Liver (tissue), 9 donors: Measurements from ENCODE around the gene DTNA. TPM values are rescaled to one million over a fixed set of nuclear protein-coding genes. Genes with fewer than 3 reads are reported as not detected.

Experiments
- DNase-seq: peaks from one replicate; pipeline ENCODE4 v3.0.0-alpha.2; 2017; ENCODE audit warnings: low spot score
- H3K27ac ChIP-seq, 2 donors: one replicate each; pipeline ENCODE4 v1.7.0; 2013; ENCODE audit warnings: inconsistent platforms in 2 of 2, low read length in 2 of 2, control low read depth in 1 of 2, low read depth in 1 of 2, mild to moderate bottlenecking in 1 of 2
- H3K27me3 ChIP-seq, 4 donors: one replicate each; pipeline versions ENCODE4 v1.6.1 to v1.7.0; 2013; ENCODE audit warnings: low read length in 3 of 4, inconsistent platforms in 1 of 4, mild to moderate bottlenecking in 1 of 4, moderate library complexity in 1 of 4; ENCODE audit not compliant: control insufficient read depth in 4 of 4, insufficient read depth in 4 of 4
- H3K36me3 ChIP-seq, 4 donors: one replicate each; pipeline versions ENCODE4 v1.6.1 to v1.7.0; 2013; ENCODE audit warnings: low read length in 3 of 4, mild to moderate bottlenecking in 3 of 4, low read depth in 1 of 4, moderate library complexity in 1 of 4; ENCODE audit not compliant: control insufficient read depth in 4 of 4, insufficient read depth in 3 of 4
- H3K4me1 ChIP-seq, 4 donors: one replicate each; pipeline versions ENCODE4 v1.6.1 to v1.7.0; 2013; ENCODE audit warnings: low read length in 3 of 4, mild to moderate bottlenecking in 3 of 4, moderate library complexity in 1 of 4; ENCODE audit not compliant: control insufficient read depth in 4 of 4, insufficient read depth in 4 of 4
- H3K4me3 ChIP-seq, 3 donors: one replicate each; pipeline versions ENCODE4 v1.6.1 to v1.7.0; 2013; ENCODE audit warnings: low read length in 3 of 3, control low read depth in 1 of 3, low read depth in 1 of 3, mild to moderate bottlenecking in 1 of 3
- H3K9ac ChIP-seq, 2 donors: one replicate each; pipeline ENCODE4 v1.7.0; 2013; ENCODE audit warnings: low read length in 2 of 2, mild to moderate bottlenecking in 2 of 2, moderate library complexity in 2 of 2, control low read depth in 1 of 2, low read depth in 1 of 2
- H3K9me3 ChIP-seq, 4 donors: one replicate each; pipeline versions ENCODE4 v1.6.1 to v1.7.0; 2013; ENCODE audit warnings: low read length in 3 of 4; ENCODE audit not compliant: control insufficient read depth in 4 of 4
- ATF3 ChIP-seq: IDR thresholded peaks from 2 replicates; pipeline ENCODE4 v1.6.1; 2016; ENCODE audit warnings: antibody characterized with exemption
- CTCF ChIP-seq: fragments of 150-350 bp; IDR thresholded peaks from 2 replicates; pipeline ENCODE4 v1.5.1; 2017; ENCODE audit warnings: improper control_type of control experiment, low read depth, low read length; ENCODE audit not compliant: missing input control
- EGR1 ChIP-seq, 2 donors: IDR thresholded peaks; 2 replicates each; pipeline ENCODE4 v1.6.1; 2016 to 2018; ENCODE audit warnings: antibody characterized with exemption in 2 of 2, low read depth in 2 of 2
- FOXA1 ChIP-seq: IDR thresholded peaks from 2 replicates; pipeline ENCODE4 v1.6.1; 2016; ENCODE audit warnings: antibody characterized with exemption
- FOXA2 ChIP-seq: IDR thresholded peaks from 2 replicates; pipeline ENCODE4 v1.6.1; 2016; ENCODE audit warnings: antibody characterized with exemption
- GABPA ChIP-seq, 2 donors: IDR thresholded peaks in 1 of 2; conservative IDR thresholded peaks in 1 of 2; 2 replicates each; pipeline ENCODE4 v1.6.1; 2016; ENCODE audit warnings: antibody characterized with exemption in 2 of 2, mild to moderate bottlenecking in 1 of 2, moderate library complexity in 1 of 2
- HNF4A ChIP-seq, 2 donors: conservative IDR thresholded peaks; 2 replicates each; pipeline ENCODE4 v1.6.1; 2016; ENCODE audit warnings: antibody characterized with exemption in 2 of 2, mild to moderate bottlenecking in 2 of 2
- MAX ChIP-seq: IDR thresholded peaks from 2 replicates; pipeline ENCODE4 v1.6.1; 2016; ENCODE audit warnings: antibody characterized with exemption
- NR2F2 ChIP-seq: IDR thresholded peaks from 2 replicates; pipeline ENCODE4 v1.6.1; 2016; ENCODE audit warnings: antibody characterized with exemption
- RAD21 ChIP-seq, 2 donors: IDR thresholded peaks; 2 replicates each; pipeline ENCODE4 v1.6.1; 2016; ENCODE audit warnings: antibody characterized with exemption in 2 of 2, mild to moderate bottlenecking in 2 of 2
- REST ChIP-seq: IDR thresholded peaks from 2 replicates; pipeline ENCODE4 v1.6.1; 2016; ENCODE audit warnings: antibody characterized with exemption, mild to moderate bottlenecking
- TAF1 ChIP-seq: conservative IDR thresholded peaks from 2 replicates; pipeline ENCODE4 v1.6.1; 2016; ENCODE audit warnings: antibody characterized with exemption, mild to moderate bottlenecking
- YY1 ChIP-seq: IDR thresholded peaks from 2 replicates; pipeline ENCODE4 v1.6.1; 2016; ENCODE audit warnings: antibody characterized with exemption, mild to moderate bottlenecking
- whole genome bisulfite sequencing: extraction: QIAGEN DNeasy Blood & Tissue Kit; methylation state at CpG from one replicate; pipeline ENCODE4 v1.1.7; 2013; 5-methylcytosine and 5-hydroxymethylcytosine counted together
- polyA plus RNA-seq, 2 donors: library from polyadenylated mRNA; stranded (reverse) in 1 of 2; unstranded in 1 of 2; fragments of 200-250 nt in 1 of 2; fragments of >200 nt in 1 of 2; fragmentation: Nextera tagmentation in 1 of 2; extraction: Ambion mirVana in 1 of 2; gene quantifications; one replicate each; pipeline versions ENCODE4 v1.2.1 to v1.2.3, GENCODE V29; 2013 to 2015
- total RNA-seq, 2 donors: library from RNA; depleted of rRNA; stranded (reverse); fragments of >200 nt; gene quantifications; one replicate each; pipeline ENCODE4 v1.2.3, GENCODE V29; 2014
- donor health status: healthy.
- donor health status: healthy.
- donor health status: healthy.
- donor health status: healthy.
- donor health status: healthy.

Gene DTNA
- total RNA-seq (1 to 10 TPM; 1.6 to 3.2 TPM), polyA plus RNA-seq (1 to 10 TPM in 1 of 2 donors, under 1 TPM in 1; 0.33 to 1.2 TPM)

GRCh38 chr18:34709750-34710441 is at the start of gene DTNA:
DTNA (plus strand) TSS chr18:34710298; CDS start chr18:34755977, 45,679 bp downstream.
- no peak within 1 kb of the TSS for H3K27ac ChIP-seq
- peaks cover 0 to 3% (median 0%) of the 10 kb centered on the region in 4 donors for H3K27me3 ChIP-seq
- H3K4me1 ChIP-seq: no peaks in the 10 kb centered on the region
- H3K36me3 ChIP-seq: no peaks in the 10 kb centered on the region
- TF ChIP-seq NR2F2: no peak
- TF ChIP-seq FOXA1: no peak
- no peak for TF ChIP-seq MAX
- no peak for TF ChIP-seq FOXA2
- no peak for TF ChIP-seq RAD21 (IDR thresholded peaks at IDR 0.05)
- TF ChIP-seq ATF3: no peak
- no peak for TF ChIP-seq GABPA (IDR thresholded peaks at IDR 0.05 in 1 of 2, conservative IDR thresholded peaks at IDR 0.05 in 1 of 2)
- TF ChIP-seq YY1: no peak
- TF ChIP-seq EGR1 (IDR thresholded peaks at IDR 0.05; ENCODE audit: low read depth in 2 of 2): no peak
- TF ChIP-seq REST: no peak
- TF ChIP-seq HNF4A (conservative IDR thresholded peaks at IDR 0.05): no peak
- no peak for DNase-seq
- no peaks in the 10 kb centered on the region for H3K9me3 ChIP-seq
- H3K4me3 ChIP-seq: no peak within 1 kb of the TSS
- H3K9ac ChIP-seq: no peak within 1 kb of the TSS
- WGBS: 83% methylated on average over 1 of the region's 1 CpG

GRCh38 chr18:34660572-34660971 is 49.5 kb upstream of the DTNA start:
- Histone ChIP-seq H3K4me1 (peaks cover 0 to 4% (median 0%) of the 10 kb centered on the region in 4 donors), H3K27ac (no peak overlapping the region), H3K4me3 (no peak overlapping the region), H3K27me3 (no peaks in the 10 kb centered on the region), H3K9me3 (no peaks in the 10 kb centered on the region), H3K36me3 (no peaks in the 10 kb centered on the region), H3K9ac (no peak overlapping the region)
- no peak for DNase-seq
- no peak for TF ChIP-seq REST
- no peak for TF ChIP-seq ATF3
- no peak for TF ChIP-seq HNF4A (conservative IDR thresholded peaks at IDR 0.05)
- no peak for TF ChIP-seq NR2F2
- no peak for TF ChIP-seq FOXA1
- TF ChIP-seq MAX: no peak
- TF ChIP-seq EGR1 (IDR thresholded peaks at IDR 0.05; ENCODE audit: low read depth in 2 of 2): no peak
- TF ChIP-seq CTCF: no peak
- TF ChIP-seq TAF1: no peak
- 84% methylated on average over 2 of the region's 2 CpGs for WGBS
